Middle frontal gyrus (tissue), 1 donor: ENCODE data around the gene CEP112.
"Not testable (repeated sequence)": the region's sequence is repeated elsewhere in the genome, so short reads cannot be mapped to it uniquely, and the experiment has no call there.

Experiments
- DNase-seq: peaks from one replicate; pipeline ENCODE4 v3.0.0-alpha.2; 2015; ENCODE audit warnings: low spot score; ENCODE audit errors: extremely low spot score

The CEP112 gene

GRCh38 chr17:65841089-65841488 is 350.8 kb downstream of the CEP112 start:
- no peak for DNase-seq

GRCh38 chr17:65837232-65837631 is 354.7 kb downstream of the CEP112 start:
- not testable (repeated sequence) for DNase-seq

GRCh38 chr17:65833214-65833613 is 358.7 kb downstream of the CEP112 start:
- no peak for DNase-seq

- no peak for DNase-seq
Measured at GRCh38 chr17:65830356-65830755, 361.6 kb downstream of the CEP112 start.

- not testable (repeated sequence) for DNase-seq
Measured at GRCh38 chr17:65826577-65826976, 365.4 kb downstream of the CEP112 start.

- no peak for DNase-seq
Measured at GRCh38 chr17:65824901-65825300, 367.0 kb downstream of the CEP112 start.

- DNase-seq = no peak
Measured at GRCh38 chr17:65823713-65824112, 368.2 kb downstream of the CEP112 start.

GRCh38 chr17:65820811-65821210 is 371.1 kb downstream of the CEP112 start:
- DNase-seq = no peak

GRCh38 chr17:65820306-65820705 is 371.6 kb downstream of the CEP112 start:
- no peak for DNase-seq

GRCh38 chr17:65819810-65820209 is 372.1 kb downstream of the CEP112 start:
- DNase-seq = no peak

GRCh38 chr17:65817951-65818350 is 374.0 kb downstream of the CEP112 start:
- DNase-seq = no peak

GRCh38 chr17:65814418-65814817 is 377.5 kb downstream of the CEP112 start:
- no peak for DNase-seq

- DNase-seq = no peak
Measured at GRCh38 chr17:65813306-65813705, 378.6 kb downstream of the CEP112 start.

GRCh38 chr17:65811043-65811442 is 380.9 kb downstream of the CEP112 start:
- no peak for DNase-seq

GRCh38 chr17:65809366-65809765 is 382.6 kb downstream of the CEP112 start:
- no peak for DNase-seq

- DNase-seq = not testable (repeated sequence)
Measured at GRCh38 chr17:65808566-65808965, 383.4 kb downstream of the CEP112 start.

- no peak for DNase-seq
Measured at GRCh38 chr17:65807361-65807760, 384.6 kb downstream of the CEP112 start.

- no peak for DNase-seq
Measured at GRCh38 chr17:65801513-65801912, 390.4 kb downstream of the CEP112 start.

GRCh38 chr17:65800655-65801054 is 391.3 kb downstream of the CEP112 start:
- no peak for DNase-seq

- no peak for DNase-seq
Measured at GRCh38 chr17:65799869-65800268, 392.1 kb downstream of the CEP112 start.

- DNase-seq = no peak
Measured at GRCh38 chr17:65799454-65799853, 392.5 kb downstream of the CEP112 start.

GRCh38 chr17:65797809-65798208 is 394.1 kb downstream of the CEP112 start:
- no peak for DNase-seq

- DNase-seq = no peak
Measured at GRCh38 chr17:65797101-65797500, 394.8 kb downstream of the CEP112 start.

- DNase-seq = no peak
Measured at GRCh38 chr17:65794572-65794971, 397.4 kb downstream of the CEP112 start.
